Placental epithelial cell (primary cell): Measurements from ENCODE around the gene KRT84. TPM values are rescaled to one million over a fixed set of nuclear protein-coding genes. Genes with fewer than 3 reads are reported as not detected.

ENCODE experiments used
- total RNA-seq: library from RNA; depleted of rRNA; stranded (reverse); fragments of >200 nt; gene quantifications from 2 replicates; pipeline ENCODE4 v1.2.3, GENCODE V29; 2012

The KRT84 gene
- not detected in 2 replicates for total RNA-seq

GRCh38 chr12:52385226-52385702, at the start of gene KRT84:
TSS of gene KRT84 (minus strand) at chr12:52385652. CDS start at chr12:52385585, 67 bp downstream.

GRCh38 chr12:52434081-52434733, 48.8 kb upstream of the KRT84 start, which contains the start of gene KRT75:
TSS of gene KRT75 (minus strand) at chr12:52434371. CDS start at chr12:52434304, 67 bp downstream.

GRCh38 chr12:52405922-52406385, 20.5 kb upstream of the KRT84 start, which contains the start of gene KRT82:
TSS of gene KRT82 (minus strand) at chr12:52406335. CDS start at chr12:52406277, 58 bp downstream.

DNA sequence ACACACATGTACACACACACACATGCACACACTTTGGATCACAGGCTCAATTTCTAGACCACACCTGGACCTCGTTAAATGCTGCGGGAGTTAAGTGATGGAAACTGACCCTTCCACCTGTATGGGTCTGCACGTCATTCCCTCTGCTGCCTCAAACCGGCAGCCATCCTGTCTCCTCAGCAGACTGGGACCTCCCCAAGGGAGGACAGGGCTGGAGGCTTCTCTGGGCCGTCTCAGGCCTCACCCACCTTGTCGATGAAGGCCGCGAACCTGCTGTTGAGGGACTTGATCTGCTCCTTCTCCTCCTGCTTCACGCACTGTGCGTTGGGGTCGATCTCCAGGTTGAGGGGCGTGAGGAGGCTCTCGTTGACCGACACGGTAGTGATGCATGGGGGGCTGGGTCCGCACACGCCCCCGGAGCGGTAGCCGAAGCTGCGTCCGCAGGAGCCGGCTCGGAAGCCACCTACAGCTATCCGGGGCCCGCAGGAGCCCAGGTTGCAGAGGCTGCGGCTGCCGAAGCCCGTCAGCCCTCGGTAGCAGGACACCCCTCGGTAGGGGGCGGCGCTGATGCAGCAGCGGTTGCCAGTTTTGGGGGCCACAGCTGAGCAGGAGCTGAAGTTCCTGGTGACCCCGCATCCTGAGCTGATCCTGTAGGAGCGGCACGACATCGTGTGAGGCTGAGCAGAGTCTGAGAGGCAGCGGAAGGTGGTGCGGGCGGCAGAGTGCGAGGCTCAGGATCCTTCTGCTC, 18.5 kb downstream of the KRT84 start, which contains the start of gene KRT85:
KRT85 (minus strand) TSS at position 744 of the 748 bp plus-strand sequence; CDS start at position 668, 76 bp downstream.

Other genes starting within 250 kb of the KRT84 start
- 0.22 TPM in 1 of 2 replicates, not detected in the other for gene KRT80, start 193.6 kb downstream of the KRT84 start, total RNA-seq
- gene KRT7, start 152.4 kb downstream of the KRT84 start, total RNA-seq, result 636 and 2,495 TPM in 2 replicates
- gene KRT86, start 111.0 kb downstream of the KRT84 start, total RNA-seq, result not detected in 2 replicates
- not detected in 2 replicates for gene KRT81, start 94.1 kb downstream of the KRT84 start, total RNA-seq
- gene KRT83, start 64.3 kb downstream of the KRT84 start, total RNA-seq, result not detected in 2 replicates
- gene KRT85, start 18.2 kb downstream of the KRT84 start, total RNA-seq, result under 0.01 TPM in 1 of 2 replicates, not detected in the other
- not detected in 2 replicates for gene KRT82, start 20.7 kb upstream of the KRT84 start, total RNA-seq
- not detected in 2 replicates for gene KRT75, start 48.7 kb upstream of the KRT84 start, total RNA-seq
- 1.2 and 2.9 TPM in 2 replicates for gene KRT6B, start 66.5 kb upstream of the KRT84 start, total RNA-seq
- gene KRT6C, start 88.2 kb upstream of the KRT84 start, total RNA-seq, result 6.3 and 9.3 TPM in 2 replicates
- gene KRT6A, start 107.6 kb upstream of the KRT84 start, total RNA-seq, result 2,135 and 6,405 TPM in 2 replicates
- 884 and 2,107 TPM in 2 replicates for gene KRT5, start 134.7 kb upstream of the KRT84 start, total RNA-seq
- gene KRT71, start 167.5 kb upstream of the KRT84 start, total RNA-seq, result under 0.01 and 0.22 TPM in 2 replicates
- not detected in 2 replicates for gene KRT74, start 188.2 kb upstream of the KRT84 start, total RNA-seq
- not detected in 2 replicates for gene KRT72, start 215.8 kb upstream of the KRT84 start, total RNA-seq
- gene KRT73, start 232.9 kb upstream of the KRT84 start, total RNA-seq, result not detected in 2 replicates